ENCODE data around the gene UQCR10.

Gene UQCR10

GRCh38 chr22:29727131-29727523 lies 40.0 kb upstream of the UQCR10 start:
- peak; percentile 71 for DNase-seq (ENCODE audit: extremely low spot score)
- TF ChIP-seq CTCF (IDR thresholded peaks at IDR 0.05; ENCODE audit: control extremely low read depth, extremely low read depth, low read depth, missing control alignments): peak; percentile 41
- CTCF ChIA-PET: interaction anchor here (3.0 kb wide), 1 partner anchor 278 kb away, joined by 10 read pairs; no protein-coding TSS in a partner anchor
- POLR2A ChIA-PET: no interaction called here

- CTCF ChIA-PET: no interaction called here
- no peak for TF ChIP-seq CTCF (IDR thresholded peaks at IDR 0.05; ENCODE audit: control extremely low read depth, extremely low read depth, low read depth, missing control alignments)
- POLR2A ChIA-PET: no interaction called here
- no peak for DNase-seq (ENCODE audit: extremely low spot score)
Measured at GRCh38 chr22:29729161-29729560, 38.0 kb upstream of the UQCR10 start.

- ChIA-PET CTCF (interaction anchor here (2.8 kb wide), 1 partner anchor 274 kb away, joined by 11 read pairs; no protein-coding TSS in a partner anchor), POLR2A (no interaction called here)
- no peak for DNase-seq (ENCODE audit: extremely low spot score)
- no peak for TF ChIP-seq CTCF (IDR thresholded peaks at IDR 0.05; ENCODE audit: control extremely low read depth, extremely low read depth, low read depth, missing control alignments)
Measured at GRCh38 chr22:29731058-29731850, 35.9 kb upstream of the UQCR10 start.

GRCh38 chr22:29732883-29733282 lies 34.3 kb upstream of the UQCR10 start:
- no peak for TF ChIP-seq CTCF (IDR thresholded peaks at IDR 0.05; ENCODE audit: control extremely low read depth, extremely low read depth, low read depth, missing control alignments)
- POLR2A ChIA-PET: no interaction called here
- no peak for DNase-seq (ENCODE audit: extremely low spot score)
- CTCF ChIA-PET: interaction anchor here (2.8 kb wide), 1 partner anchor 272 kb away, joined by 11 read pairs; no protein-coding TSS in a partner anchor

GRCh38 chr22:29733362-29734201 lies 33.6 kb upstream of the UQCR10 start:
- POLR2A ChIA-PET: no interaction called here
- TF ChIP-seq CTCF (IDR thresholded peaks at IDR 0.05; ENCODE audit: control extremely low read depth, extremely low read depth, low read depth, missing control alignments): no peak
- DNase-seq (ENCODE audit: extremely low spot score): no peak
- CTCF ChIA-PET: no interaction called here

- no peak for TF ChIP-seq CTCF (IDR thresholded peaks at IDR 0.05; ENCODE audit: control extremely low read depth, extremely low read depth, low read depth, missing control alignments)
- no peak for DNase-seq (ENCODE audit: extremely low spot score)
- ChIA-PET POLR2A (no interaction called here), CTCF (no interaction called here)
Measured at GRCh38 chr22:29734406-29734805, 32.8 kb upstream of the UQCR10 start.
